Fibroblast of lung (primary cell): Measurements from ENCODE around the gene FBLN2.

Experiments
- CTCF ChIP-seq, 2 donors: IDR thresholded peaks in 1 of 2; conservative IDR thresholded peaks in 1 of 2; 1 replicate in 1 of 2; 2 replicates in 1 of 2; pipeline ENCODE4 v1.5.1; 2011 to 2012; ENCODE audit warnings: low read length in 2 of 2, control low read depth in 1 of 2, inconsistent platforms in 1 of 2, low read depth in 1 of 2, mild to moderate bottlenecking in 1 of 2
- EZH2 ChIP-seq: IDR thresholded peaks from 2 replicates; pipeline ENCODE4 v1.5.1; 2012; ENCODE audit warnings: low read length, control low read depth, mild to moderate bottlenecking; ENCODE audit errors: missing control alignments

GRCh38 chr3:13634615-13635014 is 85.7 kb downstream of the FBLN2 start:
- TF ChIP-seq CTCF (conservative IDR thresholded peaks at IDR 0.05 in 1 of 2, IDR thresholded peaks at IDR 0.05 in 1 of 2; ENCODE audit: low read depth in 1 of 2, low read length in 2 of 2) (no peak), EZH2 (no peak)
